Dedifferentiated amniotic fluid mesenchymal stem cell (primary cell): ENCODE data around the gene SMCO1.
"Not testable (repeated sequence)": the region's sequence is repeated elsewhere in the genome, so short reads cannot be mapped to it uniquely, and the experiment has no call there.

Experiments used
- DNase-seq: peaks from one replicate; pipeline ENCODE4 v3.0.0-alpha.2; 2016; ENCODE audit errors: extremely low spot score

Gene SMCO1, protein sequence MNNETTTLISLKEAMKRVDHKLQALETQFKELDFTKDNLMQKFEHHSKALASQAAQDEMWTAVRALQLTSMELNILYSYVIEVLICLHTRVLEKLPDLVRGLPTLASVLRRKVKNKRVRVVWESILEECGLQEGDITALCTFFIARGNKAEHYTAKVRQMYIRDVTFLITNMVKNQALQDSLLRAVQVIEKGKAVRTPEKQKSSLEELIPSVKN

DNA sequence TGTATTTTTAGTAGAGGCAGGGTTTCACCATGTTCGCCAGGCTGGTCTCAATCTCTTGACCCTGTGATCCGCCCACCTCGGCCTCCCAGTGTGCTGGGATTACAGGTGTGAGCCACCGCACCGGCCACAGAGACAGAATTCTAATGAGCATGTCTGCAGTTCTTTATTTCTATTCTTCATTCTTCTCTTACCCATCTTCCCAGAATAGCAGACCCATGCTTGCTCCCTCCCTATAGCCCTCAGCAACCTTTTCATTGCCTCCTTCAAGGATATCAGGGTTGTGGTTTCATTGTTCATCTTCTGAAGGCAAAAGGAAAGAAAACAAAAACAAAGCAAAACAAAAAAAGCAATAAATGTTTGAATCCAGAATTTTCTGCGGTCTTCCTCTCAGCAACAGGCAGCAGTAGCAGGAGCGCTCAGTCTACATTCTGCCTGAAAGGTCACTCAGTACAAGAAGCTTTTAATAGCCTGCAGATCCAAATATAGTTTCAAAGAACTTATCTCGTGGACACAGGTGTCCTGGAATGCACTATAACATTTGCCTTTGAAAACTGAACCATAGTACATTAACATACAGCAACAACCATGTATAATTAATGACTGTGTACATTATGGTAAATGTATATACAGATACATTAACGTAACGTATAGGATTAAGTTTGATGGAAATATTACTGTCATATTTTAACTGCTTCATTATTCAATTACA lies at the start of gene SMCO1:
SMCO1 (minus strand) TSS at position 434 of the 709 bp plus-strand sequence; CDS start at position 297, 137 bp downstream.
- no peak for DNase-seq

DNA sequence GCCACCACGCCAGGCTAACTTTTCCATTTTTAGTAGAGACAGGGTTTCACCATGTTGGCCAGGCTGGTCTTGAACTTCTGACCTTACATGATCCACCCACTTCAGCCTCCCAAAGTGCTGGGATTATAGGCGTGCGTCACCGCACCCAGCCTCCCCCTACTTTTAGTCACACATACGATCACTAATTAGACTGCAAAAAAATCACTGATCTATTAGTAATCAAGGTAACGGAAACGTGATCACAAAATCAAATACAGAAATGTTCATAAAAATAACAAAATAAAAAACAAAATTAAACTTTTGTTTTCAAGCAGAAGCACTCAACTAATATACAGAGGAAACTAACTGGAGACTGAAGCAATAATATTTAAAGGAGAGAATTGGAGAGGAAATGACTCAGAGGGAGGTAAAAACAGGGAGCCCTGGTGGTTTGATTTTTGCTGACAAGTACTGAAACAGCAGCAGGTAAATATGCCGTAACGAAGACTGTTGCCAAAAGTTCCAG lies 48.6 kb upstream of the SMCO1 start:
- no peak for DNase-seq

DNA sequence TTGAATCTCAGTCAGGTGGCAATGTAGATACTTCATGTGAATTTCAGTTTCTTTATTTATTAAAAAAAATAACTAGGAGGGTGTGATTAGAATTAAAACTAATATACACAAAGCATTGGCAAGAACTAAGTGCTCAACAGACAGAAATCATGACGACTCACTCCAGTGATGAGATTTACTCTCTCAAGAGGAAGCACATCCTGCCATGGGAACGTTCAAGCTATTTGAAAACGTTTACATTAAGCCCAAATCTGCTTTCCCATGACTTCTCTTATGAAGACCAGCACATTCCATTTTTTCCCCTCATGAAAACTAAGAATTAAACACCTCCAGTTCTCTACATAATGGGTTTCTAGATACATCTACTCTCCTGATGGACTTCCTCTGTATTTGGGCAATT lies 44.7 kb upstream of the SMCO1 start:
- no peak for DNase-seq

DNA sequence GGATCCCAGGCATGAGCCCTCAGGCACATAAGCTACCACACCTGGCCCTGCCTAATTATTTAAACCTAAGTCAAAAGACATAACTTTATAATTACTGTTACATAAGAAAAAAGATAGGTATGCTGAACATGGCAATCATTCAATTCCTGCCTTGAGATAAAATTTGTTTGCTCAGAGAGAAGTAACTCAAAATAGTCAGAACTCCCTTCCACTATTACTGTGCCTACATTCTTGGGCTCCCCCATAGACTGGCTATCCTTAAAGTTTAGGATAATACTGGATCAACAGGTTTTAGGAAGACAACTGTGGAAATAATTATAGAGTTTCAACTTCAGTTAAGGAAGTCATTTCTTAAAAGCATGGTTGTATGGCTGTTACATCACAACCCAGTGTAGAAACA lies 43.3 kb upstream of the SMCO1 start:
- DNase-seq: no peak

DNA sequence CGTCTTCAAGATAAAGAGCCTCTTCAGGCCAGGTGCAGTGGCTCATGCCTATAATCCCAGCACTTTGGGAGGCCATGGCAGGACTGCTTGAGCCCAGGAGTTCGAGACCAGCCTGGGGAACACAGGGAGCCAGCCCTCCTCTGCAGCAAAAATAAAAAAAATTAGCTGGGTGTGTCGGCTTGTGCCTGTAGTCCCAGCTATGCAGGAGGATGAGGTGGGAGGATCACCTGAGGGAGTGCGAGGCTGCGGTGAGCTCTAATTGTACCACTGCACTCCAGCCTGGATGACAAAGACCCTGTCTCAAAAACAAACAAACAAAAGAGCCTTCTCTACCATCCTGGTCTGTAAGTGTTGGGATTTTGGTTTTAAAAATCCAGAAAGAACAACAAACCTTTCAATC lies 42.1 kb upstream of the SMCO1 start:
- no peak for DNase-seq

DNA sequence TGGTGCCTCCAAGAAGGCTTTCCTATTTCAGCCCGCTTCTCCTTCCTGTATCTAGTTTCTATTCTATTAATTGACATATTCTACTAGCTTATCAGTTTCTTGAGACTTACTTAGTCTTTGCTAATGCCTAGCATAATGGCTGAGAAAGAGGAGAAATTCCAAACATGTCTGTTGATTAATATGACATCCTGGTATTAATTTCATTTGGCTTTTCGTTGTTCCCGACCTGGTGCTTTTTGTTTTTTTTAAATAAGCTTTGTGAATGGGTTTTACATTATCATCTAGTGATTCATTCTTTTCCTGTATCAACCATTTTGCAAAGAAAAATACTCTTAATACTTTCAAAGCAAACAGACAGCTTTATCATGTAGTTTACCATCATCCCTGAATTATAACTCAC lies 40.1 kb upstream of the SMCO1 start:
- DNase-seq: no peak

DNA sequence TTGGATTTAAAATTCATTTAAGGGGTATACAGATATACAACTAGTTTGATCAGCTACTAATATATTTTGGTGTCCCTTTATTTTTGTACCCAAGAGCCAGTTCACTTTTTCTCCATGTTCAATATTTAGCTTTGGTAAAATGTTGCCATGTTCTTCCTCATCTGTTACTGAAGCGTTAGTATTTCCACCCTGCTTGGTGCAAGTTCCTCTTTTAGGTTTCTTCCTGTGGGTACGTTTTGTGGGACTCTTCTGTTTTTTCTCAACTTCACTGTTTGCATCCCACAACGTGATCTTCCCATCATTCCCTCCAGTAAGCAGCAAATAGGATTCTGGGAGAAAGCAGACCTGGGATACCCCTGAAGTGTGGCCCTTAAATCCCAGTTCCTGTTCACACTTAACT lies 39.1 kb upstream of the SMCO1 start:
- DNase-seq: no peak

DNA sequence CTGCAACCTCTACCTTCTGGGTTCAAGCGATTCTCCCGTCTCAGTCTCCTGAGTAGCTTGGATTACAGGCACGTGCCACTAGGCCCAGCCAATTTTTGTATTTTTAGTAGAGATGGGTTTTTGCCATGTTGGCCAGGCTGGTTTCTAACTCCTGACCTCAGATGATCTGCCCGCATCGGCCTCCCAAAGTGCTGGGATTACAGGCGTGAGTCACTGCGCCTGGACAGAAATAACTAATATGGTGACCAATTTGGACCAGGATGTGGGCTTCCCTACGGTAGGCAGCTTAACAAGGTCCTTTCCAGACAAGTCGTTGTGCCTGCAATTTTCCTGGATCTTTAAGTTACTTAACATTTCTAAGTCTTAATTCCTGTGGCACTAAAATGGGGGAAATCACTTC lies 38.4 kb upstream of the SMCO1 start:
- no peak for DNase-seq

DNA sequence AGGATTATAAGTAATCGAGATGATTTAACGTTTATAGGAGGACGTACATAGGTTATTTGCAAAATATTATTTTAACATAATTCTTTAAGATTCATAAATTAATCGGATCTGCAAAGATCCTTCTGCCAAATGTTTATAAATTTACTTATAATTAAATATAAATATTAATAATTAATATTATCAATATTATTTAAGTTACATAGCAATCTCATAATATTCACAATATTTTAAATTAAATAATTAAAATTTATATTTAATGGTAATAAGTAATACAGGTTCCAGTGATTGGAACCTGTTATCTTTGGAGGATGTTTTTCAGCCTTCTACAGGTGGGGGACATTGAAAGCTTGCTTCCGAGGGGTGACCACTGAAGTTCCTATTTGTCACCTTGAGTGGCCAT lies 37.1 kb upstream of the SMCO1 start:
- no peak for DNase-seq

DNA sequence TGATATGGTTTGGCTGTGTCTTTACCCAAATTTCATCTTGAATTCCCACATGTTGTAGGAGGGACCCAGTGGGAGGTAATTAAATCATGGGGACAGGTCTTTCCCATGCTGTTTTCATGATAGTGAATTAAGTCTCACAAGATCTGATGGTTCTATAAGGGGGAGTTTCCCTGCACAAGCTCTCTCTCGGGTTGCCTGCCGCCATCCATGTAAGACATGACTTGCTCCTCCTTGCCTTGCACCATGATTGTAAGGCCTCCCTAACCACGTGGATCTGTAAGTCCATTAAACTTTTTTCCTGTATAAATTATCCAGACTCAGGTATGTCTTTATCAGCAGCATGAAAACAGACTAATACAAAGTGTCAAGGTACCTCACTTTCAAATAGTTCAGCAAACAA lies 35.0 kb upstream of the SMCO1 start:
- not testable (repeated sequence) for DNase-seq

DNA sequence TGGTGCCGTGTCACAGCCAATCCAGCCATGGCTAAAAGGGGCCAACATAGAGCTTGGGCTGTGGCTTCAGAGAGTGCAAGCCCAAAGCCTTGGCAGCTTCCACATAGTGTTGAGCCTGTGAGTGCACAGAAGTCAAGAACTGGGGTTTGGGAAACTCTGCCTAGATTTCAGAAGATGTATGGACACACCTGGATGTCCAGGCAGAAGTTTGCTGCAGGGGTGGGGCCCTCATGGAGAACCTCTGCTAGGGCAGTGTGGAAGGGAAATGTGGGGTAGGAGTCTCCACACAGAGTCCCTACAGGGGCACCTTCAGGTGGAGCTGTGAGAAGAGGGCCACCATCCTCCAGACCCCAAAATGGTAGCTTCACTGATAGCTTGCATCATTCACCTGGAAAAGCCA lies 34.2 kb upstream of the SMCO1 start:
- DNase-seq: not testable (repeated sequence)

DNA sequence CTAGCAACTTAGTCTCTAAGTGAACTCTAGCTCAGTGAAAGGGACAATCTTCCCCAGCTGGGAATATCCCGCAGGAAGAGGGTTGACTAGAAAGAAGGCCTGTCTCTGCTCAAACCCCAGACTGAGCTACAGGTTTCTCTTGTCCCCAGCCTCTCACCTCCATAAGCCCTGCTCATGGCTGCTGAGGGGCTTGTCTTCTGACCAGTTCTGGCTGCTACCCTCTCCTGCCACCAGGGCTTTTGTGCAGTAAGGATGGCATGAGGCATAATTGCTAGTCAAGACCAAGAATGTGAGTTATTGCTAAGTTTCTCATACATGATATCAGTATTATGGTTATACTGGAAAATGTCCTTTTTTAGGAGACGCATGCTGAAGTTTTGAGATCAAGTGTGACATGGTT lies 31.9 kb upstream of the SMCO1 start:
- no peak for DNase-seq

DNA sequence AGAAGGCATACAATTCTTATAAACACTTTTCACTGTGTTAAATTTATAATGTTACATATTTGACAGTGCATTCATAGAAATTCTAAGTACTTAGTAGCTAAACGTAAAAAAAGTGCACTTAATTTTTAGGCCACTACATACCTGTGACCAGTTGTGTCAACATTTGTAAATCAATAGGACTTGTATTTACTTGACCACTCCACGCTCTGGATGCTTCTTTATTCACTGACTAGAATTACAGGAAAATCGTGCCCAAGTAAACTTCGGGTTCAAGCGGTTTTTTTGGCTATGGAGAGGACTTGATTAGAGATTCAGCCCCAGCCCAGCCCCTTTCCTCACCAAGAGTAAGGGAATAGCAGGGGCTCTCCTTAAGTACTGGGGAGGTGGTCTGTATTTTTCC lies 31.4 kb upstream of the SMCO1 start:
- DNase-seq: no peak

DNA sequence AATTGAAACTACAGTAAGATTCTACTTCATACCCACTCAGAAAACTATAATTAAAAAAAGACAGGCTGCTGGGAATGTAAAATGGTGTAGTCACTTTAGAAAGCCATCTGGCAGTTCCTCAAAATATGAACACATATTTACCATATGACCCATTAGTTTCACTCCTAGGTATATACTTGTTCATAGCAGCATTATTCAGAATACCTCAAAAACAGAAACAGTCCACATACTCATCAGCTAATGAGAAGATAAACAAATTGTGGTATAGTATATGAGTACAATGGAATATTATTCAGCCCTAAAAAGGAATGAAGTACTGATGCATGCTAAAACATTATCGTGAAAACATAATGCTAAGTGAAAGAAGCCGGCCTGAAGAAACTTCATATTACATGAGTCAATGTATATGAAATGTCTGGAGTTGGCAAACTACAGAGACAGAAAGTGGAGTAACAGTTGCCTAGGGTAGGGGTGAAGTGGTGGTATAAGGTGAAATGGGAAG lies 29.4 kb upstream of the SMCO1 start:
- no peak for DNase-seq

DNA sequence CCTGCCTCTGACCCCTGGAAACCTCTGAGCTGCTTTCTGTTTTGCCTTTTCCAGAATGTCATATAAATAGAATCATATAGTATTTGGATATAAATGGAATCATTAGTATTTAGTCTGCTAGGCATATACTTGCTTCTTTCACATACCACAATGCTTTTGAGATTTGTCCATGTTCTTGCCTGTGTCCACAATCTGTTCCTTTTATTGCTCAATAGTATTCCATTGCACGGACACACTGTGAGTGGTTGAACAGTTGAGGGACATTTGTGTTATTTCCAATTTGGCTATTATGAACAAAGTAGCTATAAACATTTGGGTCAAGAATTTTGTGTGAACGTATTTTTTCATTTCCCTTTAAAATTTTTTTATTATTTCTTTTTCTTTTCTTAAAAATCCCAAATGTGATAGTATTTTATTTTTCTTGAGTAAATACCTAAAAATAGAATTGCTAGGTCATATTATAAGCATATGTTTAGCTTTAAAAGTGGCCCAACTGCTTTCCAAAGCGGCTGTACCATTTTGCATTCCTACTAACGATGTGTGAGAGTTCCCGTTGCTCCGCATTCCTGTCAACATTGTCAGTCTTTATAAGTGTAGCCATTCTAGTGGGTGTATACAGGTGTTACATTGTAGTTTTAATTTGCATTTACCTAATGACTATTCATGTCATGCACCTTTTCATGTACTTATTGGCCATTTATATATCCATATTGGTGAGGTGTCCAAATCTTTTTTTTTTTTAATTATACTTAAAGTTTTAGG lies 26.7 kb upstream of the SMCO1 start:
- DNase-seq: no peak

DNA sequence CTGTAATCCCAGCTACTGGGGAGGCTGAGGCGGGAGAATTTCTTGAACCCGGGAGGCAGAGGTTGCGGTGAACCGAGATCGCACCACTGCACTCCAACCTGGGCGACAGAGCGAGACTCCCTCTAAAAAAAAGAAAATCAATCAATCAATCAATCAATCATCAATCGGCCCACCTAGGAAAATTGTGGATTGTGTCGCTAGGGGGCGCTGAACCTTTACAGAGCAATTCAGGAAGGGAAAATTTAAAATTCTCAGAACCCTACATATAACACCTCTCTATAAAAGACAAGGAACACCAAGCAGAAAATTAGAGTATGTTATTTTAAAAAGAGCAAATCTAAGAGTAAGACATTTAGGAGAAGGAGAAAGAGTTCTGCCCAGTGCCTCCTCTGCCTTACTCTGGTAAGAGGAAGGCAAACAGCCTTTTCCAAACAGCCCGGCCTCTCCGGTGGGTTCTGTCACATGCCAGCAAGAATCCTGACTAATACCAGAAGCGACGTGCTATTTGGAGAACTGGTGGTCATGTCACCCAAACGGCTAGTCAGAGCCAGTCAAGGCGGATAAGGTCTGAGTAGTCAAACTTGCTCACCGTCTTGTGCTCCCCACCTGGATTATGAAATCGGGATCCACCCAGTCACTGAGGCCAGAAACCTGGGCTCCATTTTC lies 22.3 kb upstream of the SMCO1 start:
- DNase-seq: no peak

DNA sequence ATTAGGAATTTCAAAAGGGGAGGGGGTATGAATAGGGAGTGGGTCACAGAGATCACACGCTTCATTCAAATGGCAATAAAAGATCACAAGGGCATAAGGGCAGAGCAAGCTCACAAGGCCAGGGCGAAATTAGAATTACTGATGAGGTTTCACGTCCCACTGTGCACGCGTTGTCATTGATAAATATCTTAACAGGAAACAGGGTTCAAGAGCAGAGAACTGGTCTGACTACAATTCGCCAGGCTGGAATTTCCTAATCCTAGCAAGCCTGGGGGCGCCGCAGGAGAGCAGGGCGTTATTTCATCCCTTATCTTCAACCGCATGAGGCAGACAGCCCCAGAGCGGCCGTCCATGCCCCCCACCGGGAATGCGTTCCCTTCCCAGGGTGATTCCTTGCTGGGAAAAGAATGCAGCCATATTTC lies 18.1 kb upstream of the SMCO1 start:
- DNase-seq: no peak

DNA sequence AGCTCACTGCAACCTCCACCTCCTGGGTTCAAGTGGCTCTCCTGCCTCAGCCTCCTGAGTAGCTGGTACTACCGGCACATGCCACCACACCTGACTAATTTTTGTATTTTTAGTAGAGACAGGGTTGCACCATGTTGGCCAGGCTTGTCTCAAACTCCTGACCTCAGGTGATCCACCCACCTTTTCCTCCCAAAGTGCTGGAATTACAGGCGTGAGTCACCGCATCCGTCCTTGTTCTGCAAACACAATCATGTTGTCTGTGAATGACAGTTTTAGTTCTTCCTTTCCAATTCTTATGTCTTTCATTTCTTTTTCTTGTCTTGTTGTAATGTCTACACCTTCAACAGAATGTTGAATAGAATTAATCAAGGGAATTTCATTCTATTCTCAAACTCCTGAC lies 16.3 kb upstream of the SMCO1 start:
- no peak for DNase-seq

DNA sequence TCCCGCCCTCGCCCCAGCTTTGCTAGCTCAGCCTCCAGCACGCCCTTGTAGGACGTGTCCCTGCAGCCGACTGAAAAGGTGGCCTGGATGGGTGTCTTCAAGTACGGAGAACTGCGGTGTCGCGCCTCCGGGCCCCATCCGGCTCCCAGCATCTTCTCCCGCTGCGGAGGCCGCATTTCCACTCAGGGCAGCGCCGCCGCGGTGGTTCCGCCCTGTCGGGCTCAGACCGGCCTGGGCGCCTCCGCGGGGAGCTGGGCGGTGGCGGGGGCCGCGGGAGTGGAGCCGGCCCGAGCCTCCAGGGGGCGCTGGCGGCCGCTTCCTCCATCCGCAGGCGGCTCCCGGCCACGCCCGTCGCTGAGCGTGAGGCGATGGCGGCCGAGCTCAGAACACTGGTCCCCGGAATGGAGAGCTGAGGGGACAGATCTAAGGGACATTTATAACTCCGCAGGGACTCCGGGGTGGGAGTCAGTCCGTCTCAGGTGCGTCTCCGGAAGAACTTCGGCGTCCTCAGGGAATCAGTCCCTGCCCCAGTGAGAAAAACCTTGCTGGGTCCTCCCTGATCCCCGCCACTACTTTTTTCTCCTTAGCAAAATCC lies 13.6 kb upstream of the SMCO1 start:
- no peak for DNase-seq

DNA sequence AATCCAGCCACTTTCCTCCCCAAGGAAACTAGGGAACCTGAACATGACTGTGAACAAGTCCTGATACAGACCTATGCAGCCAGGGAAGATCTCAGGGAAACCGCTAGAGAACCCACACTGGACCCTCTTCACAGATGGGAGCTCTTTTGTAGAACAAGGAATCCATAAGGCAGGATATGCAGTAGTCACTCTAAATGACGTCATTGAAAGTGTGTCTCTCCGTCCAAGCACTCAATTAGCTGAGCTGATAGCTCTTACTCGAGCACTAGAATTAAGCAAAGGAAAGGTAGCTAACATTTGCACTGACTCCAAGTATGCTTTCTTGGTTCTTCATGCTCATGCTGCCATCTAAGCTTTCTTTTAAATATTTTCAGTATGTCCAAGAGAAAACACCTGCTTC lies 10.0 kb upstream of the SMCO1 start:
- no peak for DNase-seq

DNA sequence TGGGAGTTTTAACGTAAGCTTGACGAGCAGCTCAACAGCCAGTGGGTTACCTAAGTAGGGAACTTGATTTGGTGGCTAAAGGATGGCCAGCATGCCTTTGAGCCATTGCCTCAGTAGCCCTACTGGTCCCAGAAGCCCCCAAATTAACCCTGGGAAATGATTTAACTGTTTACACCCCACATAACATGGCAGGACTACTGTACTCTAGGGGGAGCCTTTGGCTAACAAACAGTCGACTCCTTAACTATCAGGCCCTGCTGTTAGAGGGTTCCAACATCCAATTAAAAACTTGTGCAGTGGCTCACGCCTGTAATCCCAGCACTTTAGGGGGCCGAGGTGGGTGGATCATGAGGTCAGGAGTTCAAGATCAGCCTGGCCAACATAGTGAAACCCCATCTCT lies 9.4 kb upstream of the SMCO1 start:
- no peak for DNase-seq

DNA sequence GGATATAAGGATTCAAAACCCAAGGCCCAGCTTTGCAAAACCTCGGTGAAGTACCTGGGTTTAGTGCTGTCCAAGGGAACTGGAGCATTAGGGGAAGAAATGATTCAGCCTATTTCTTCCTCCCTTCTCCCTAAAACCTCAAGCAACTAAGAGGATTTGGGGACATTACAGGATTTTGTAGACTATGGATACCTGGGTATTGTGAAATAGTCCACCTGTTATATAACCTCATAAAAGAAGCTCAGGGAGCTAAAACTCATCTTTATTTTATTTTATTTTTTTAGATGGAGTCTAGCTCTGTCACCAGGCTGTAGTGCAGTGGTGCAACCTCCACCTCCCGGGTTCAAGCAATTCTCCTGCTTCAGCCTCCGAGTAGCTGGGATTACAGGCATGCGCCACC lies 8.7 kb upstream of the SMCO1 start:
- DNase-seq: no peak
